ENCODE measurements around the gene SLC30A3. TPM values are rescaled to one million over a fixed set of nuclear protein-coding genes. Genes with fewer than 3 reads are reported as not detected.

The SLC30A3 gene
- total RNA-seq, 1 donor from 2014 or later, result not detected

- no peak for TF ChIP-seq CTCF (IDR thresholded peaks at IDR 0.05; ENCODE audit: unreplicated experiment)
- DNase-seq (ENCODE audit: low spot score), result no peak
- no peak overlapping the region for H3K27ac Mint-ChIP-seq (ENCODE audit: unreplicated experiment)
- no peaks in the 10 kb centered on the region for H3K36me3 Mint-ChIP-seq (ENCODE audit: low read depth, unreplicated experiment)
- H3K27me3 Mint-ChIP-seq (ENCODE audit: unreplicated experiment), result peaks cover 6% of the 10 kb centered on the region
- H3K4me3 Mint-ChIP-seq (ENCODE audit: unreplicated experiment), result no peak overlapping the region
- peaks cover 2% of the 10 kb centered on the region for H3K4me1 Mint-ChIP-seq (ENCODE audit: unreplicated experiment)
- H3K9me3 Mint-ChIP-seq (ENCODE audit: unreplicated experiment), result no peaks in the 10 kb centered on the region
Measured at GRCh38 chr2:27296481-27296880, 33.6 kb upstream of the SLC30A3 start.

- Mint-ChIP-seq H3K4me3 (ENCODE audit: unreplicated experiment) (no peak overlapping the region), H3K36me3 (ENCODE audit: low read depth, unreplicated experiment) (no peaks in the 10 kb centered on the region), H3K27me3 (ENCODE audit: unreplicated experiment) (peaks cover 6% of the 10 kb centered on the region), H3K27ac (ENCODE audit: unreplicated experiment) (no peak overlapping the region), H3K9me3 (ENCODE audit: unreplicated experiment) (no peaks in the 10 kb centered on the region), H3K4me1 (ENCODE audit: unreplicated experiment) (peaks cover 2% of the 10 kb centered on the region)
- DNase-seq (ENCODE audit: low spot score), result no peak
- TF ChIP-seq CTCF (IDR thresholded peaks at IDR 0.05; ENCODE audit: unreplicated experiment), result no peak
Measured at GRCh38 chr2:27294928-27295327, 32.1 kb upstream of the SLC30A3 start.

GRCh38 chr2:27291865-27292264 is 29.0 kb upstream of the SLC30A3 start:
- H3K27ac Mint-ChIP-seq (ENCODE audit: unreplicated experiment), result no peak overlapping the region
- H3K27me3 Mint-ChIP-seq (ENCODE audit: unreplicated experiment), result no peaks in the 10 kb centered on the region
- H3K4me1 Mint-ChIP-seq (ENCODE audit: unreplicated experiment), result peaks cover 2% of the 10 kb centered on the region
- no peaks in the 10 kb centered on the region for H3K9me3 Mint-ChIP-seq (ENCODE audit: unreplicated experiment)
- no peak overlapping the region for H3K4me3 Mint-ChIP-seq (ENCODE audit: unreplicated experiment)
- H3K36me3 Mint-ChIP-seq (ENCODE audit: low read depth, unreplicated experiment), result no peaks in the 10 kb centered on the region
- TF ChIP-seq CTCF (IDR thresholded peaks at IDR 0.05; ENCODE audit: unreplicated experiment), result no peak
- DNase-seq (ENCODE audit: low spot score), result no peak

- Mint-ChIP-seq H3K4me1 (ENCODE audit: unreplicated experiment) (peaks cover 2% of the 10 kb centered on the region), H3K36me3 (ENCODE audit: low read depth, unreplicated experiment) (no peaks in the 10 kb centered on the region), H3K27ac (ENCODE audit: unreplicated experiment) (no peak overlapping the region), H3K4me3 (ENCODE audit: unreplicated experiment) (no peak overlapping the region), H3K9me3 (ENCODE audit: unreplicated experiment) (no peaks in the 10 kb centered on the region), H3K27me3 (ENCODE audit: unreplicated experiment) (no peaks in the 10 kb centered on the region)
- DNase-seq (ENCODE audit: low spot score), result no peak
- TF ChIP-seq CTCF (IDR thresholded peaks at IDR 0.05; ENCODE audit: unreplicated experiment), result no peak
Measured at GRCh38 chr2:27290549-27290948, 27.7 kb upstream of the SLC30A3 start.

GRCh38 chr2:27288610-27289009 is 25.8 kb upstream of the SLC30A3 start:
- H3K36me3 Mint-ChIP-seq (ENCODE audit: low read depth, unreplicated experiment), result no peaks in the 10 kb centered on the region
- DNase-seq (ENCODE audit: low spot score), result no peak
- H3K27ac Mint-ChIP-seq (ENCODE audit: unreplicated experiment), result no peak overlapping the region
- no peak overlapping the region for H3K4me3 Mint-ChIP-seq (ENCODE audit: unreplicated experiment)
- H3K9me3 Mint-ChIP-seq (ENCODE audit: unreplicated experiment), result no peaks in the 10 kb centered on the region
- H3K27me3 Mint-ChIP-seq (ENCODE audit: unreplicated experiment), result no peaks in the 10 kb centered on the region
- H3K4me1 Mint-ChIP-seq (ENCODE audit: unreplicated experiment), result peaks cover 2% of the 10 kb centered on the region
- TF ChIP-seq CTCF (IDR thresholded peaks at IDR 0.05; ENCODE audit: unreplicated experiment), result no peak
